HPDE6-E6E7 (cell line): ENCODE results near the gene KIF2B.
"Not testable (repeated sequence)": the region's sequence is repeated elsewhere in the genome, so short reads cannot be mapped to it uniquely, and the experiment has no call there.

Source experiments
- DNase-seq: peaks from one replicate; pipeline ENCODE4 v3.0.0; 2011; ENCODE audit warnings: missing footprints; ENCODE audit errors: extremely low spot score

The KIF2B gene, protein sequence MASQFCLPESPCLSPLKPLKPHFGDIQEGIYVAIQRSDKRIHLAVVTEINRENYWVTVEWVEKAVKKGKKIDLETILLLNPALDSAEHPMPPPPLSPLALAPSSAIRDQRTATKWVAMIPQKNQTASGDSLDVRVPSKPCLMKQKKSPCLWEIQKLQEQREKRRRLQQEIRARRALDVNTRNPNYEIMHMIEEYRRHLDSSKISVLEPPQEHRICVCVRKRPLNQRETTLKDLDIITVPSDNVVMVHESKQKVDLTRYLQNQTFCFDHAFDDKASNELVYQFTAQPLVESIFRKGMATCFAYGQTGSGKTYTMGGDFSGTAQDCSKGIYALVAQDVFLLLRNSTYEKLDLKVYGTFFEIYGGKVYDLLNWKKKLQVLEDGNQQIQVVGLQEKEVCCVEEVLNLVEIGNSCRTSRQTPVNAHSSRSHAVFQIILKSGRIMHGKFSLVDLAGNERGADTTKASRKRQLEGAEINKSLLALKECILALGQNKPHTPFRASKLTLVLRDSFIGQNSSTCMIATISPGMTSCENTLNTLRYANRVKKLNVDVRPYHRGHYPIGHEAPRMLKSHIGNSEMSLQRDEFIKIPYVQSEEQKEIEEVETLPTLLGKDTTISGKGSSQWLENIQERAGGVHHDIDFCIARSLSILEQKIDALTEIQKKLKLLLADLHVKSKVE

DNA sequence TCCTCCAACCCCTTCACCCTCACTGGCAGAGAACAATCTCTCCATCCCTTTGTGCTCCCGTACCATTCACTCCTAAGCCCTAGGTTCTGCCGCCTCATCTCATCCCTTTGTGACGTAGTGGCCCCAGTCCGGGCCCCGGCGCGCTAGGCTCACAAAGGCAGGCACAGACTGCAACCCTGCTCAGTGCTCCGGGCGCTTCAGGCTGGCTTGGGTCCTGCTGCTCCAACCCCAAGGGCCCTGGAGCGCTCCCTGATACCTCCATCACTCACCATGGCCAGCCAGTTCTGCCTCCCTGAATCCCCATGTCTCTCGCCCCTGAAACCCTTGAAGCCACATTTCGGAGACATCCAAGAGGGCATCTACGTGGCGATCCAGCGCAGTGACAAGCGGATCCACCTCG, at the start of gene KIF2B:
KIF2B (plus strand) TSS at position 164 of the 400 bp plus-strand sequence; CDS start at position 271, 107 bp downstream.
- DNase-seq, result no peak

DNA sequence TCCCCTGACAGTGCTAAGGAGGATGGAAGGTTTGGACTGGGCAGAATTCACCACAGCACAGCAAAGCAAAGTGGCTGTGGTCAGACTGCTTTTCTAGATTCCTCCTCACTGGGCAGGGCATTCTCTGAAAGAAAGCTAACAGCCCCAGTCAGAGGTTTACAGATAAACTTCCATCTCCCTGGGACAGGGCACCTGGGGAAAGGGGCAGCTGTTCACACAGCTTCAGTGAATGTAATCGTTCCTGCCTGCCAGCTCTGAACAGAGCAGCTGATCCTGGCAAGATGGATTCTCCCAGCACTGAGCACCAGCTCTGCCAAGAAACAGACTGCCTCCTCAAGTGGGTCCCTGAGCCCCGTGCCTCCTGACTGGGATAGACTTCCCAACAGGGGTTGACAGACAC, 42.4 kb upstream of the KIF2B start:
- no peak for DNase-seq

DNA sequence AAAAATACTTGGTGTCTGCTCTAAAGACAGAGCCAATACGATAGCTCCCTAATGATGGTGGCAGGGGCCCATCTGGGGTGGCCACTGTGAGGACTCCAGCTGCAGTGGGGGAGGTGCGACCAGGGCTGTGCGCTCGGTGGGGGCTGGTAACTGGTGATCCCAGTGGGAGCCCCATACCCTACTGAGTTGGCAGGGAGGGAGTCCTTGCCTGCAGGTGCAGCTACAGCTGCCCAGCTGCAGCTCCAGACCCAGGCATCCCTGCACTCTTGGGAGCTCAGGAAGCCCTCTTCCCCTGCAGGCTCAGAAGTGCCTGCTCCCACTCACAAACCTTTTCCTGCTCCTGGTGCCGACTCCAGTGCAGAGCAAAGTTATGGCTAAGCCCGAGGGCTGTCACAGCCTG, 31.2 kb upstream of the KIF2B start:
- no peak for DNase-seq

DNA sequence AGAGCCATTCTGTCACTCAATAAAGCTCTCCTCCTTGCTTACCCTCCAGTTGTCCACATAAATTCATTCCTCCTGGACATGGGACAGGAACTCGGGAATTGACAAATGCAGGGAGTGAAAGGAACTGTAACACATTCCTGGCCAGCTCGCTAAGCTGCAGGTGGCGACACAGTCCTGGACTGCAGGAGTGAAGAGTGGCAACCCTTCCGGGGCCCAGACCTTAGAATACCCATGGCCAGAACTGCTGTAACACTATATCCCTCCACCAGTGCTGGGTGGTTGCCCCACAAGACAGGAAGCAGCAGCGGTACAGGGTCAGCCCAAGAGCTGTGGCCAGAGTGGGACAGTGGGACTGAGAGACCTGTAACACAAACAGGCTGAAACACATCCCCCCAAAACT, 30.3 kb upstream of the KIF2B start:
- no peak for DNase-seq

DNA sequence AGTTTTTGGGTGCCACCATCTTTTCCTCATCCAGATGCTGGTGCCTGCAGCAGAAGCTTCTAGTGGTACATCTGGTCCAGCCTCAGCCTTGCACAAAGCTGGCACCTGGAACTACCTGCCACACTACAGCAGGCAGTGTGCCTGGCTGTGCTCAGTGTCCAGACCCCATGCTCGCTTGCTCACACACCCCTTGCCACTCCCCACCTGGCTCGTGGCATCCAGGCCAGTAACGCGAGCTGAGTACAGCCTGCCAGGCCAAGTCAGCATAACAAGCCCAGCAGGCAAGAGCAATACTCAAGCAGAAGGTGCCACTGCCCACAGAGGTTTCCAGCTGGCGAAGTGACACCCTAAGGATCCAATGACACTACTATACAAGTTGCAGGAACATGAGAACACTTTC, 29.7 kb upstream of the KIF2B start:
- no peak for DNase-seq

DNA sequence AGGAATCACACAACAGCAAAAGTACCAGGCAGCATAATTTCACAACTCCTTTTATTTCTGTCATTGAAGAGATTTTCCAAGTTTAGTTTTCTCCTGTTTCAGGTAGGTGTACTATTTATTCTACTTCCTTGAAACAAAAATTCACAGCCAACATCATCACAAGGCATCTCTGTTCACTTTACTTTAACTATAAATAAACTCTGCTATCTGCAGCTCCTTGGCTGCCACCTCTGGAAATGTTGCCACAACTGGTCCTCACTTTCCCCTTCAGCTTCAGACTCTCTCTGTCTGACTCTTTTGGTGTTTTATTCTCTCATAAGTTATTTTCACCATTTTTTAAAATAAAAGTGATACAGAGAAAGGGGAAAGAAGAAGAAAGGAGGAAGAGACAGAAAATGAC, 27.9 kb upstream of the KIF2B start:
- no peak for DNase-seq

DNA sequence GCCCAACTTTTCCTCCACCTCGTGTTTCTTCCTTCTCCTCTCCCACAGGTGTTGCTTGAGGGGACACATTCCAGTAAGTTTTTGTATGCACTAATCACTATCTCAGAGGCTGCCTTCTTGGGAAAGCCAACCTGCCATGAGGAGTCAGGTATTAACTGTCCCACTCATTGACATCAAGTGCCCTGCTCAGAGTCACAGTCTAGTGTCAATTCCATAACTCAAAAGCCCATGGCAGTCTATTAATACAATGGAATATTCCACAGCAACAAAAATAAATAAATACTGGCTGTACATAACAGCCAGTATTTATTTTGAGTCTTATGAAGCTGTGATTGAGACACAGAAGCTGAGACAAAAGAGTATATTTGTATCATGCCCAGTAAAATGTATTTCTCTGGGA, 26.1 kb upstream of the KIF2B start:
- no peak for DNase-seq

DNA sequence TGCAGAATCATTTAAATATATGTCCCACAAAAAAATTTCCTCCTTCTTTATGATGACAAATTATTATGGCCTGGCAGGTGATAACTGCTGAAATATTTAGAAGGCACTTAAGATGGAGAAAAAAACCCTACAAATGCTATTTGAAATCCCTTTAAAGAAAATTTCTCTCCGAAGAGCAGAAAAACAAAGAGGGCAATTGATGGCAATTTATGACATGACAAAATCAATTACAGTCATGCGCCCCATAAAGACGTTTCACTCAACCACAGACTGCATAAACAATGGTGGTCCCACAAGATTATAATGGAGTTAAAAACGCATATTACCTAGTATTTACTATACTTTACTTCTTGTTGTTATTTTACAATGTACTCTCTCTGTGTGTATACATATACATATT, 25.2 kb upstream of the KIF2B start:
- no peak for DNase-seq

DNA sequence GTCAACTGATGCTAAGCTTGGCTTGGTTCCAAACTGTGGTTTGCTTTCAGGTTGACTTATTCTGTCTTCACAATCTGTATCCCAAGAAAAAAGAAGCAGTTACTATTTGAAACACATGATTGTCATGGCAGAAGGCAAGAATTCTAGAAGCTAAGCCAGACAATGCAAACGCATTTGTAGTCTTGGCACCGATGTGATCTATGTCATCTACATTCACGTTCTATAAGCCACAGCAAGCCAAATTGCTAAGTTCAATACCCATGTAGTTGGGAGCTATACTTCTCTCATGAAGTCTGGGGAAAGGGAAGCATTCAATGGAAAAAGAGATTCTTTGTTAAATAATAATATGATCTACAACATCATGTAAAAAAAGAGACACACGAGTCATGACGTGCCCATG, 18.3 kb upstream of the KIF2B start:
- no peak for DNase-seq

DNA sequence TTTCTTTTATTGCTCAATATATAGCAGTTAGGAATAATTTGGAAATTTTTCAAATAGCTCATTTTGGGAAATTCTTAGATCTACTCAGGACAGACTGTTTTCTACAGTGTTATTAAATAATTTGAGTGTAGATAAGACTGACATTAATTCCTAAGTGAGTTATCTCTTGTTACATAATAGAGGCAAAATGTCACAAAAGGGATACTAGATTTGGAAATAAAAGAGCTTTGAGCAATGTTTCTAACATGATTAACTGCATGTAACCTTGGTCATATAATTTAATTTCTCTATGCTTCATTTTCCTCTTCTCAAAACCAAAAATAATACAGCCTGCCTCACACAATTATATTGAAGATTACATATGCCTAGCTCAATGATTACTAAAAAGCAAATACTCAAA, 16.3 kb upstream of the KIF2B start:
- DNase-seq, result no peak

DNA sequence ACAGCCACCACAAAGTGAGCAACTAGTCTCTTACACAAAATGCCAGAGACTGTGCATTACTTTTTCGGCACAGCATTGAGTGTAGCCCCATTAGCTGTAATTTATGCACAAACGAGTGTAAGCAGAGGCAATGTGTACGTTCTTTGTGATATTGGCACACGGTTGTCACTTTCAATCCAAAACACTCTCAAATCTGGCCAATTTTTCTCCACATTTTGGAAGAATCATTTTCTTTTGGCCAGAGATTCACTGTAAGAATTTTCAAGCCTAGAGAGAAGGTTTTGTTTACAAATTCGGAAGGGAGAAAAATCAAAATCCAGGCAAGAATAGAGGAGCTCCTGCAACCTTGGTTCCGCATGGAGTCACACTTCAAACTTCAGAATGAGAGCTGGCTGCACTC, 15.4 kb upstream of the KIF2B start:
- no peak for DNase-seq

DNA sequence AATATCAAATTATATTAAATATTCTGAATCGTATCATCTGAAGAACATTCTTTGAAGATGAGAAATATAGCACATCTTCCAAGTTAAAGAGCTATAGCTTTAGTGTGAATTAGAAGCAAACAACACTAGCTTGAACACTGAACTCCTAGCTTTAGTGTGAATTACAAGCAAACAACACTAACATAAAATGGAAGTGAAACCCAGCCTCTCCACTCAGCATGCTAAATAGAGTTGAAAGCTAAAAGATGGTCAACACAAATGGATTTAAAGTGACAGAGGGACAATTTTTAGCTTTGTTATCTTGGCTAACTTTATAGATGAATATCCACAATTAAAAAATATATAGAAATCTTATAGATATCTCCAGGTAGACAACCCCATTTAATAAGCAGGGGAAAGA, 4.5 kb upstream of the KIF2B start:
- DNase-seq, result no peak

DNA sequence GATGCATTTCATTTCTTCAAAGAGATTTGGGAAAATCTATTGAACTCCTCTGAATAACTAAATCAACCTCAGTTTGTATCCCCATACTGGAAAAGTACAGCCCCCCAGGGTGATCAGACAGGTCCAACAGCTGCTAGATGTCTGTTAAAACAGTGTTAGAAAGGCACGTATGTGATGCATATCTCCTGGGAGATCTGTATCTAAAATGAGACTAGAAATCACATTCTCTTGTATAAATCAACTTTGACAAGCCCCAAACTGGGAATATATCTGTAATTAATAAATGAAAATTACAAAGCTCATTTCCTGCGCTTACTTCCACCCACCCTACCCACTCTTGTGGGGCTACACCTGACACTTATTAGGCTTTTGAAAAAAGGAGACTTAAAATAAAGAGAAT, 3.8 kb upstream of the KIF2B start:
- DNase-seq, result no peak

DNA sequence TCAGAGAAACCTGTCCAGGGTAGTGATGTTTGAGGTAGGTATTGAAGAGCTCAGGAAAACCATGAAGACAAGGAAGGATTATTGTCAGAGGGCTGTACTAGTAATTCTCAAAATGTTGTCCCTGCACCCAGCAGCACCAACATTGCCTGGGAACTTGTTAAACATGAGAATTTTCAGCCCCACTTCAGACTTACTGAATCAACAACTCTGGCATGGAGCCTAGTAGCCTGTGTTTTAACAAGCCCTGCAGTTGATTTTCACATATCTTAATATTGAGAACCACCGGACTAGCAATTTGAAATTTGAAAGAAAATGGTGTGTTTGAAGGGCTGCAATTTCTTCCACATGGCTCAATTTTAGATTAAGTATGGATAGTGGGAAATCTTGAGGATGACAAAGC, 2.8 kb upstream of the KIF2B start:
- DNase-seq, result no peak

DNA sequence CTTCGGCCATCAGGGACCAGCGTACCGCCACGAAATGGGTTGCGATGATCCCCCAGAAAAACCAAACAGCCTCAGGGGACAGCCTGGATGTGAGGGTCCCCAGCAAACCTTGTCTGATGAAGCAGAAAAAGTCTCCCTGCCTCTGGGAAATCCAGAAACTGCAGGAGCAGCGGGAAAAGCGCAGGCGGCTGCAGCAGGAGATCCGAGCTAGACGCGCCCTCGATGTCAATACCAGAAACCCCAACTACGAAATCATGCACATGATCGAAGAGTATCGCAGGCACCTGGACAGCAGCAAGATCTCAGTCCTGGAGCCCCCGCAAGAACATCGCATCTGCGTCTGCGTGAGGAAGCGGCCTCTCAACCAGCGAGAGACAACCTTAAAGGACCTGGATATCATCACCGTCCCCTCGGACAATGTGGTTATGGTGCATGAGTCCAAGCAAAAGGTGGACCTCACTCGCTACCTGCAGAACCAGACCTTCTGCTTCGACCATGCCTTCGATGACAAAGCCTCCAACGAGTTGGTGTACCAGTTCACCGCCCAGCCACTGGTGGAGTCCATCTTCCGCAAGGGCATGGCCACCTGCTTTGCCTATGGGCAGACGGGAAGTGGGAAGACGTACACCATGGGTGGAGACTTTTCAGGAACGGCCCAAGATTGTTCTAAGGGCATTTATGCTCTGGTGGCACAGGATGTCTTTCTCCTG, 769 bp downstream of the KIF2B start:
- no peak for DNase-seq

DNA sequence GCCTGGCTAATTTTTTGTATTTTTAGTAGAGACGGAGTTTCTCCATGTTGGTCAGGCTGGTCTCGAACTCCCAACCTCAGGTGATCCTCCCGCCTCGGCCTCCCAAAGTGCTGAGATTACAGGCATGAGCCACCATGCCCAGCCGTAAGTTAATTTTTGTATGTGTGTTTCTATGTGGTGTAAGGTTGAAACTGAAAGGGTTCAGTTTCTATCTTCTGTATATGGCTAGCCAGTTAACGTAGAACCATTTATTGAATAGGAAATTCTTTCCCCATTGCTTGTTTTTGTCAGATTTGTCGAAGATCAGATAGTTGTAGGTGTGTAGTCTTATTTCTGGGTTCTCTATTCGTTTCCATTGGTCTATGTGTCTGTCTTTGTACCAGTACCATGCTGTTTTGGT, 12.0 kb downstream of the KIF2B start:
- DNase-seq, result not testable (repeated sequence)

DNA sequence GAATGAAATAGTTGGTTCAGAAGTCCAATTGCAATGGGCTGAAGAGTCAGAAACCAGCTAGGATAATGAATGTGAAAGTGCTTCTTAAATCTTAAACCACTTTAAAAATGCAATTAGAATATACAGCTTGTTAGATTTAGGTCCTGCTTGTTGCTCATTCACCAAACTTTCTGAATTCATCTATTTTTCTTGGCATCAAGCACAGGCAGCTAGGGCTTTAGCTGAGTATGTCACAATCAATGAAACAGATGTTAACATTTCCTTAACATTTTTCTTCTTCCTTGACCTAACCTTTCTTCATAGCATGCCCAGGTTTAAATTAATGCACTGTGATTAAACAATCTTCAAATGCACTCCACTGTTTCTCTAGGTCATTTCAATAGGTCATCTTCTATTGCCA, 14.4 kb downstream of the KIF2B start:
- DNase-seq, result no peak

DNA sequence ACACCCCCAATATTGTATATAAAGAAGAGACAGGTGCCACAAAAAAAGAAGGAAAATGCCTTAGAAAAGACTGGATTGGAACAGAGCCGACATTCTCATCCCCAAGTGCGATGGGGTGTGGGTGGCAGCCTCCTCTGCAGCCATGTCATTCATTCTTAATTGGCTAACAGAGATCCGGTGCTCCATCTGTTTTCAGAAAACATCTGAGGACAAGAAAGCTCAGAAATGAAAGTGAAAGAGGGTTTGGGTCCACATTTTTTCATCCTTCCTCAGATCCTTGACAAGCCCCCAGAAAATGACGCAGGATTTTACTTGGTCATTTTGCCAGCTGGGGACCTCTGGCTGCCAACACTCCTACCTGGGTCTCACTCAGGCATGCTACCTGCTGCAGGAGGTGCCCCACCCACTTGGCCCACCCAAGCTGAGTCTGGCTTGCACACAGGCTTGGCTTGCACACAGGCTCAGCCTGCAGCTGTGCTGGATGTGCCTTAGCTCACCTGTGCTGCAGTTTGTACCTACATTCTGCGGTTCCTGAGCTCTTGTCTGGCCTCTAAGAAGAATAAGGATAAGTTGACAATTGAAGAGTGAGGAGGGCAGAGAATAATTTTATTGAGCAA, 21.9 kb downstream of the KIF2B start:
- DNase-seq, result no peak

DNA sequence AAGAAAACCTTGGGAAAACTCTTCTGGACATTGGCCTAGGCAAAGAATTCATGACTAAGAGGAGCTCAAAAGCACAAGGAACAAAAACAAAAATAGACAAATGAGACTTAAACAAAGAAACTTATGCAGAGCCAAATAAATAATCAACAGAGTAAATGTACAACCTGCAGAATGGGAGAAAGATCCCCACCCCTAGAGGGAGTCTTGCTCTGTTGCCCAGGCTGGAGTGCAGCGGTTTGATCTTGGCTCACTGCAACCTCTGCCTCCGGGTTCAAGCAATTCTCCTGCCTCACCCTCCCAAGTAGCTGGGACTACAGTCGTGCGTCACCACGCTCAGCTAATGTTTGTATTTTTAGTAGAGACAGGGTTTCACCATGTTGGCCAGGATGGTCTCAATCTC, 48.4 kb downstream of the KIF2B start:
- not testable (repeated sequence) for DNase-seq
